B cell (primary cell): ENCODE measurements around the gene DGCR2.

Experiments
- EZH2 ChIP-seq: IDR thresholded peaks from 2 replicates; pipeline ENCODE4 v1.6.1; 2012; ENCODE audit warnings: borderline replicate concordance, low read depth, mild to moderate bottlenecking, moderate library complexity, low read length; ENCODE audit not compliant: insufficient read depth, poor library complexity, severe bottlenecking
- TF ChIP-seq, protein P1 (sequence below): fragments of 200-600 bp; IDR thresholded peaks from one replicate; pipeline ENCODE4 v1.8.0; 2022; ENCODE audit warnings: antibody characterized with exemption, mild to moderate bottlenecking

GRCh38 chr22:19107730-19108074 lies 14.5 kb downstream of the DGCR2 start:
- TF ChIP-seq, protein P1, sequence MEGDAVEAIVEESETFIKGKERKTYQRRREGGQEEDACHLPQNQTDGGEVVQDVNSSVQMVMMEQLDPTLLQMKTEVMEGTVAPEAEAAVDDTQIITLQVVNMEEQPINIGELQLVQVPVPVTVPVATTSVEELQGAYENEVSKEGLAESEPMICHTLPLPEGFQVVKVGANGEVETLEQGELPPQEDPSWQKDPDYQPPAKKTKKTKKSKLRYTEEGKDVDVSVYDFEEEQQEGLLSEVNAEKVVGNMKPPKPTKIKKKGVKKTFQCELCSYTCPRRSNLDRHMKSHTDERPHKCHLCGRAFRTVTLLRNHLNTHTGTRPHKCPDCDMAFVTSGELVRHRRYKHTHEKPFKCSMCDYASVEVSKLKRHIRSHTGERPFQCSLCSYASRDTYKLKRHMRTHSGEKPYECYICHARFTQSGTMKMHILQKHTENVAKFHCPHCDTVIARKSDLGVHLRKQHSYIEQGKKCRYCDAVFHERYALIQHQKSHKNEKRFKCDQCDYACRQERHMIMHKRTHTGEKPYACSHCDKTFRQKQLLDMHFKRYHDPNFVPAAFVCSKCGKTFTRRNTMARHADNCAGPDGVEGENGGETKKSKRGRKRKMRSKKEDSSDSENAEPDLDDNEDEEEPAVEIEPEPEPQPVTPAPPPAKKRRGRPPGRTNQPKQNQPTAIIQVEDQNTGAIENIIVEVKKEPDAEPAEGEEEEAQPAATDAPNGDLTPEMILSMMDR, result no peak
- TF ChIP-seq EZH2, result no peak
